Tibial nerve (tissue), 4 donors: ENCODE data around the gene PLEKHB1. TPM values are rescaled to one million over a fixed set of nuclear protein-coding genes. Genes with fewer than 3 reads are reported as not detected.
"Not testable (repeated sequence)": the region's sequence is repeated elsewhere in the genome, so short reads cannot be mapped to it uniquely, and the experiment has no call there.

Source experiments
- DNase-seq, 2 donors: peaks; one replicate each; pipeline ENCODE4 v3.0.0-alpha.2; 2019; ENCODE audit warnings: low spot score in 2 of 2
- H3K27ac ChIP-seq, 4 donors: fragments of 200-600 bp; sonication (generic) in 3 of 4; one replicate each; pipeline ENCODE4 v1.5.1; 2017 to 2019; ENCODE audit warnings: mild to moderate bottlenecking in 1 of 4
- H3K27me3 ChIP-seq, 2 donors: fragments of 200-600 bp; sonication (generic) in 1 of 2; one replicate each; pipeline versions ENCODE4 v1.5.1 to v1.6.0; 2017 to 2019
- H3K36me3 ChIP-seq, 3 donors: fragments of 200-600 bp; sonication (generic); one replicate each; pipeline ENCODE4 v1.5.1; 2018 to 2019
- H3K4me1 ChIP-seq, 4 donors: fragments of 200-600 bp; sonication (generic) in 3 of 4; one replicate each; pipeline ENCODE4 v1.5.1; 2017 to 2019
- H3K4me3 ChIP-seq, 4 donors: fragments of 200-600 bp; sonication (generic) in 3 of 4; one replicate each; pipeline ENCODE4 v1.5.1; 2017 to 2019; ENCODE audit warnings: mild to moderate bottlenecking in 1 of 4, moderate library complexity in 1 of 4
- H3K9me3 ChIP-seq, 4 donors: fragments of 200-600 bp; sonication (generic) in 3 of 4; one replicate each; pipeline ENCODE4 v1.5.1; 2017 to 2019
- CTCF ChIP-seq, 5 experiments: fragments of 200-600 bp in 3 of 5; fragments of 450-650 bp in 2 of 5; sonication (generic) in 3 of 5; IDR thresholded peaks; one replicate each; pipeline ENCODE4 v1.5.1; 2016 to 2019; ENCODE audit warnings: antibody characterized with exemption in 5 of 5, mild to moderate bottlenecking in 3 of 5, moderate library complexity in 2 of 5
- EP300 ChIP-seq, 2 donors: sonication (generic); formaldehyde crosslinking; IDR thresholded peaks; one replicate each; pipeline ENCODE4 v1.6.1; 2017; ENCODE audit warnings: antibody characterized with exemption in 2 of 2, mild to moderate bottlenecking in 1 of 2
- POLR2A ChIP-seq, 2 donors: fragments of 450-650 bp; IDR thresholded peaks; one replicate each; pipeline ENCODE4 v1.6.1; 2017; ENCODE audit warnings: antibody characterized with exemption in 2 of 2, mild to moderate bottlenecking in 2 of 2, moderate library complexity in 2 of 2
- WGBS, 2 donors: methylation state at CpG; one replicate each; pipeline ENCODE4 v1.1.5; 2018; 5-methylcytosine and 5-hydroxymethylcytosine counted together
- total RNA-seq, 4 donors: library from RNA; depleted of rRNA; stranded (reverse); fragments of >200 nt; gene quantifications; one replicate each; pipeline ENCODE4 v1.1.0, GENCODE V29; 2016

The PLEKHB1 gene
- total RNA-seq, 4 donors from 2014 or later: 71.4 to 226 (median 206) TPM

GRCh38 chr11:73671701-73672100 is 25.3 kb downstream of the PLEKHB1 start:
- WGBS, 2 donors: 87 to 90% methylated on average over 6 of the region's 6 CpGs
- TF ChIP-seq POLR2A (IDR thresholded peaks at IDR 0.05): no peak
- no peak for TF ChIP-seq CTCF (IDR thresholded peaks at IDR 0.05)
- no peak for TF ChIP-seq EP300 (IDR thresholded peaks at IDR 0.05)
- H3K4me3 ChIP-seq: no peak overlapping the region
- H3K27me3 ChIP-seq: no peaks in the 10 kb centered on the region
- H3K9me3 ChIP-seq: no peaks in the 10 kb centered on the region
- H3K27ac ChIP-seq: no peak overlapping the region
- DNase-seq: no peak
- peaks cover 0 to 27% (median 0%) of the 10 kb centered on the region in 3 donors for H3K36me3 ChIP-seq
- H3K4me1 ChIP-seq: no peaks in the 10 kb centered on the region

GRCh38 chr11:73676552-73676951 is 30.2 kb downstream of the PLEKHB1 start:
- H3K36me3 ChIP-seq: peaks cover 0 to 65% (median 0%) of the 10 kb centered on the region in 3 donors
- WGBS, 2 donors: 52 to 68% methylated on average over 5 of the region's 5 CpGs
- H3K27me3 ChIP-seq, DNase-seq, H3K4me3 ChIP-seq, H3K4me1 ChIP-seq, H3K27ac ChIP-seq, H3K9me3 ChIP-seq: not testable (repeated sequence)

GRCh38 chr11:73680687-73681086 is 34.3 kb downstream of the PLEKHB1 start:
- Histone ChIP-seq H3K27me3 (no peaks in the 10 kb centered on the region), H3K9me3 (no peaks in the 10 kb centered on the region), H3K4me1 (no peaks in the 10 kb centered on the region), H3K27ac (no peak overlapping the region), H3K4me3 (no peak overlapping the region), H3K36me3 (peaks cover 0 to 66% (median 0%) of the 10 kb centered on the region in 3 donors)
- no peak for DNase-seq
- WGBS, 2 donors: 67 to 77% methylated on average over 2 of the region's 2 CpGs
- TF ChIP-seq POLR2A (IDR thresholded peaks at IDR 0.05): no peak
- TF ChIP-seq EP300 (IDR thresholded peaks at IDR 0.05): no peak
- no peak for TF ChIP-seq CTCF (IDR thresholded peaks at IDR 0.05)

- no peak for DNase-seq
- no peak for TF ChIP-seq EP300 (IDR thresholded peaks at IDR 0.05)
- TF ChIP-seq POLR2A (IDR thresholded peaks at IDR 0.05): no peak
- no peak for TF ChIP-seq CTCF (IDR thresholded peaks at IDR 0.05)
- H3K9me3 ChIP-seq: no peaks in the 10 kb centered on the region
- peaks cover 0 to 27% (median 0%) of the 10 kb centered on the region in 3 donors for H3K36me3 ChIP-seq
- no peaks in the 10 kb centered on the region for H3K4me1 ChIP-seq
- H3K4me3 ChIP-seq: no peak overlapping the region
- no peak overlapping the region for H3K27ac ChIP-seq
- WGBS, 2 donors: 90 to 93% methylated on average over 4 of the region's 4 CpGs
- H3K27me3 ChIP-seq: no peaks in the 10 kb centered on the region
These were observed 47.6 kb downstream of the PLEKHB1 start for GRCh38 chr11:73693899-73694525.

GRCh38 chr11:73705053-73705452 is 58.7 kb downstream of the PLEKHB1 start:
- WGBS, 2 donors: 91 to 95% methylated on average over 1 of the region's 1 CpG

More at GRCh38 chr11:73705053-73705452, 58.7 kb downstream of the PLEKHB1 start:
- Histone ChIP-seq H3K9me3 (no peaks in the 10 kb centered on the region), H3K4me1 (no peaks in the 10 kb centered on the region), H3K27me3 (no peaks in the 10 kb centered on the region), H3K36me3 (peaks cover 0 to 84% (median 0%) of the 10 kb centered on the region in 3 donors), H3K27ac (no peak overlapping the region), H3K4me3 (no peak overlapping the region)
- TF ChIP-seq EP300 (IDR thresholded peaks at IDR 0.05) (no peak), POLR2A (IDR thresholded peaks at IDR 0.05) (no peak), CTCF (IDR thresholded peaks at IDR 0.05) (no peak)
- DNase-seq: no peak
